Measurements from ENCODE around the gene CHFR. TPM values are rescaled to one million over a fixed set of nuclear protein-coding genes. Genes with fewer than 3 reads are reported as not detected.
"Not testable (repeated sequence)": the region's sequence is repeated elsewhere in the genome, so short reads cannot be mapped to it uniquely, and the experiment has no call there.

CHFR gene
- total and polyA plus RNA-seq, 4 donors: 7.0 to 23.4 (median 14.6) TPM

GRCh38 chr12:132795847-132796246, 91.6 kb downstream of the CHFR start:
- Histone ChIP-seq H3K27me3 (ENCODE audit: control insufficient read depth in 4 of 4, insufficient read depth in 4 of 4, low read length in 3 of 4) (no peaks in the 10 kb centered on the region), H3K36me3 (ENCODE audit: control insufficient read depth in 4 of 4, insufficient read depth in 3 of 4, low read depth in 1 of 4, low read length in 3 of 4) (peaks cover 40 to 85% (median 59%) of the 10 kb centered on the region in 4 donors), H3K4me1 (ENCODE audit: control insufficient read depth in 4 of 4, insufficient read depth in 4 of 4, low read length in 3 of 4) (no peaks in the 10 kb centered on the region), H3K4me3 (ENCODE audit: low read depth in 1 of 3, low read length in 3 of 3) (no peak overlapping the region), H3K27ac (ENCODE audit: low read depth in 1 of 2, low read length in 2 of 2) (no peak overlapping the region), H3K9ac (ENCODE audit: low read depth in 1 of 2, low read length in 2 of 2) (no peak overlapping the region), H3K9me3 (ENCODE audit: control insufficient read depth in 4 of 4, low read length in 3 of 4) (no peaks in the 10 kb centered on the region)
- DNase-seq (ENCODE audit: low spot score): no peak
- WGBS: 97% methylated on average over 14 of the region's 14 CpGs
- TF ChIP-seq, protein P1, sequence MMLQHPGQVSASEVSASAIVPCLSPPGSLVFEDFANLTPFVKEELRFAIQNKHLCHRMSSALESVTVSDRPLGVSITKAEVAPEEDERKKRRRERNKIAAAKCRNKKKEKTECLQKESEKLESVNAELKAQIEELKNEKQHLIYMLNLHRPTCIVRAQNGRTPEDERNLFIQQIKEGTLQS (IDR thresholded peaks at IDR 0.05): no peak
- TF ChIP-seq, protein P2, sequence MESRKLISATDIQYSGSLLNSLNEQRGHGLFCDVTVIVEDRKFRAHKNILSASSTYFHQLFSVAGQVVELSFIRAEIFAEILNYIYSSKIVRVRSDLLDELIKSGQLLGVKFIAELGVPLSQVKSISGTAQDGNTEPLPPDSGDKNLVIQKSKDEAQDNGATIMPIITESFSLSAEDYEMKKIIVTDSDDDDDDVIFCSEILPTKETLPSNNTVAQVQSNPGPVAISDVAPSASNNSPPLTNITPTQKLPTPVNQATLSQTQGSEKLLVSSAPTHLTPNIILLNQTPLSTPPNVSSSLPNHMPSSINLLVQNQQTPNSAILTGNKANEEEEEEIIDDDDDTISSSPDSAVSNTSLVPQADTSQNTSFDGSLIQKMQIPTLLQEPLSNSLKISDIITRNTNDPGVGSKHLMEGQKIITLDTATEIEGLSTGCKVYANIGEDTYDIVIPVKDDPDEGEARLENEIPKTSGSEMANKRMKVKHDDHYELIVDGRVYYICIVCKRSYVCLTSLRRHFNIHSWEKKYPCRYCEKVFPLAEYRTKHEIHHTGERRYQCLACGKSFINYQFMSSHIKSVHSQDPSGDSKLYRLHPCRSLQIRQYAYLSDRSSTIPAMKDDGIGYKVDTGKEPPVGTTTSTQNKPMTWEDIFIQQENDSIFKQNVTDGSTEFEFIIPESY (IDR thresholded peaks at IDR 0.05): no peak
- TF ChIP-seq YY1 (IDR thresholded peaks at IDR 0.05): no peak

- WGBS: 80% methylated on average over 2 of the region's 2 CpGs
- not testable (repeated sequence) for H3K4me3 ChIP-seq (ENCODE audit: low read depth in 1 of 3, low read length in 3 of 3); H3K27me3 ChIP-seq (ENCODE audit: control insufficient read depth in 4 of 4, insufficient read depth in 4 of 4, low read length in 3 of 4); DNase-seq (ENCODE audit: low spot score); H3K9me3 ChIP-seq (ENCODE audit: control insufficient read depth in 4 of 4, low read length in 3 of 4); H3K9ac ChIP-seq (ENCODE audit: low read depth in 1 of 2, low read length in 2 of 2); H3K27ac ChIP-seq (ENCODE audit: low read depth in 1 of 2, low read length in 2 of 2); H3K4me1 ChIP-seq (ENCODE audit: control insufficient read depth in 4 of 4, insufficient read depth in 4 of 4, low read length in 3 of 4)
- H3K36me3 ChIP-seq (ENCODE audit: control insufficient read depth in 4 of 4, insufficient read depth in 3 of 4, low read depth in 1 of 4, low read length in 3 of 4): peaks cover 25 to 63% (median 38%) of the 10 kb centered on the region in 4 donors
Measured at GRCh38 chr12:132791940-132792339, 95.5 kb downstream of the CHFR start.

- no peaks in the 10 kb centered on the region for H3K9me3 ChIP-seq (ENCODE audit: control insufficient read depth in 4 of 4, low read length in 3 of 4)
- H3K36me3 ChIP-seq (ENCODE audit: control insufficient read depth in 4 of 4, insufficient read depth in 3 of 4, low read depth in 1 of 4, low read length in 3 of 4): peaks cover 19 to 62% (median 34%) of the 10 kb centered on the region in 4 donors
- no peak overlapping the region for H3K27ac ChIP-seq (ENCODE audit: low read depth in 1 of 2, low read length in 2 of 2)
Measured at GRCh38 chr12:132789099-132789471, 98.3 kb downstream of the CHFR start.

More at GRCh38 chr12:132789099-132789471, 98.3 kb downstream of the CHFR start:
- no peak for DNase-seq (ENCODE audit: low spot score)
- Histone ChIP-seq H3K27me3 (ENCODE audit: control insufficient read depth in 4 of 4, insufficient read depth in 4 of 4, low read length in 3 of 4) (no peaks in the 10 kb centered on the region), H3K4me3 (ENCODE audit: low read depth in 1 of 3, low read length in 3 of 3) (no peak overlapping the region), H3K9ac (ENCODE audit: low read depth in 1 of 2, low read length in 2 of 2) (no peak overlapping the region), H3K4me1 (ENCODE audit: control insufficient read depth in 4 of 4, insufficient read depth in 4 of 4, low read length in 3 of 4) (no peaks in the 10 kb centered on the region)
- 96% methylated on average over 21 of the region's 21 CpGs for WGBS
- TF ChIP-seq EGR1 (IDR thresholded peaks at IDR 0.05; ENCODE audit: low read depth in 2 of 2) (no peak), FOXA1 (IDR thresholded peaks at IDR 0.05) (no peak), REST (IDR thresholded peaks at IDR 0.05) (no peak)
